Activated CD4-positive, alpha-beta T cell treated with anti-CD3 and anti-CD28 coated beads for 48 hours (primary cell): ENCODE measurements around the gene XRCC2.
A peak's percentile ranks its signal among the peaks of the same experiment; 100 is the strongest.
"Not testable (repeated sequence)": the region's sequence is repeated elsewhere in the genome, so short reads cannot be mapped to it uniquely, and the experiment has no call there.

Experiments used
- DNase-seq: peaks from one replicate; pipeline ENCODE4 v3.0.0-alpha.2; 2020

XRCC2 gene

GRCh38 chr7:152675759-152676636, at the start of gene XRCC2:
Gene XRCC2, minus strand, starts transcription at chr7:152676141. Its CDS starts 62 bp downstream, at chr7:152676079.
- peak; percentile 95 for DNase-seq

DNA sequence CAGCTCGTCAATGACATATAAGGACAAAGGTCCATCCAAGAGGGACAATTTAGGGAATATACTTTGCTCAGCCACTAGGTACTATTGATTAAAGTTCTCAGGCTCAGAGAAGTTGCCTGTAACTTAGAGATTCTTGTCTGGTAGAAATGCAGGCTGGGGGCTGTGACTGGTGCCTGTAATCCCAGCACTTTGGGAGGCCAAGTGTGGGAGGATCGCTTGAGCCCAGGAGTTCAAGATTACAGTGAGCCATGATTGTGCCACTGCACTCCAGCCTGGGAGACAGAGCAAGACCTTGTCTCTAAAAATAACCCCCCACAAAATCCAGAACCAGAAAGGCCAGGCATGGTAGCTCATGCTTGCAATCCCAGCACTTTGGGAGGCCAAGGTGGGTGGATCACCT, 47.4 kb upstream of the XRCC2 start:
- no peak for DNase-seq

DNA sequence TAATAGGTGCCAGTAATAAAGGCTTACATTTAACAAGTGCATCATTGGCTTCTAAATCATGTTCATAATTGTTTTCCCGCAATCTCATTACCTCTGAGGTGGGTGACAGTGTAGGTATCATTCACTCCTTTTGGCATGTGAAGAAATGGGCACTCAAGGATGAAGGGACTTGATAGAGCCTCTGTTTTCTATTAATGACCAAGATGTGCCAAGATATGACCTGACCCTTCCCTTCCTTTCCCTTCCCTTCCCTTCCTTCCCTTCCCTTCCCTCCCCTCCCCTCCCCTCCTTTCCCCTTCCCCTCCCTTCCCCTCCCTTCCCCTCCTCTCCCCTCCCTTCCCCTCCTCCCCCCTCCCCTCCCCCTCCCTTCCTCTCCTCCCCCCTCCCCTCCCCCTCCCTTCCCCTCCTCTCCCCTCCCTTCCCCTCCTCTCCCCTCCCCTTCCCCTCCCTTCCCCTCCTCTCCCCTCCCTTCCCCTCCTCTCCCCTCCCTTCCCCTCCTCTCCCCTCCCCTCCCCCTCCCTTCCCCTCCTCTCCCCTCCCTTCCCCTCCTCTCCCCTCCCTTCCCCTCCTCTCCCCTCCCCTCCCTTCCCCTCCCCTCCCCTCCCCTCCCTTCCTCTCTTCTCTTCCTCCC, 36.6 kb upstream of the XRCC2 start:
- DNase-seq: not testable (repeated sequence)

DNA sequence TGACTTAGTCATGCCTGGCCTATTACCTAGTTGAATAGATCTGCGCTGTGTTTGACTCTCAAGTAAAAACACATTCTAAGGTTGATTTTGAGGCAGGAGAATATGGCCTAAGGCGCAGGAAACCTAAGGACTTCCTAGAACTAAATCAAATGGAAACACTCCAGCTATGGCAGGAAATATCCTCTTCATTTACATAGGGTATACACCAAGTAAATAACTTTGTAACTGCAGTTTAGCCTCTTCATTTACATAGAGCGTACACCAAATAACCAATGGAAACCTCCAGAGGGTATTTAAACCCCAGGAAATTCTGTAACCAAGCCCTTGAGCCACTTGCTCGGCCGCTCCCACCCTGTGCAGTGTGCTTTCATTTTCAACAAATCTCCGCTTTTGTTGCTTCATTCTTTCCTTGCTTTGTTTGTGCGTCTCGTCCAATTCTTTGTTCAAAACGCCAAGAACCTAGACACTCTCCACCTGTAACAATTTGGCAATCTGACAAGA, 35.6 kb upstream of the XRCC2 start:
- DNase-seq: no peak

DNA sequence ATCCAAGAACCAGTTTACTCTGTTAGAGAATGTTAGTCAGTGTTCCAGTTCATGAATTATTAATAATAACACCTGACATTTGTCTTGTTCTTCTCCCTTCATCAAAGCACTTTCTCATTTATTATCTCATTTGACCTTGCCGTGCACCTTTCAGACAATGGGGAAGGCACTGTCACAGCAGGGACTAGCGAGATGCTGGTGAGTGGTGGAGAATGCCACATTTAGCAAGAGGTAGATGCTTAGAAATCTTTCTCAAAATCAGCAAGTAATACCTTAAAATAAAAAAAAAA, 34.2 kb upstream of the XRCC2 start:
- no peak for DNase-seq

GRCh38 chr7:152709287-152710152, 33.6 kb upstream of the XRCC2 start:
- DNase-seq: no peak

DNA sequence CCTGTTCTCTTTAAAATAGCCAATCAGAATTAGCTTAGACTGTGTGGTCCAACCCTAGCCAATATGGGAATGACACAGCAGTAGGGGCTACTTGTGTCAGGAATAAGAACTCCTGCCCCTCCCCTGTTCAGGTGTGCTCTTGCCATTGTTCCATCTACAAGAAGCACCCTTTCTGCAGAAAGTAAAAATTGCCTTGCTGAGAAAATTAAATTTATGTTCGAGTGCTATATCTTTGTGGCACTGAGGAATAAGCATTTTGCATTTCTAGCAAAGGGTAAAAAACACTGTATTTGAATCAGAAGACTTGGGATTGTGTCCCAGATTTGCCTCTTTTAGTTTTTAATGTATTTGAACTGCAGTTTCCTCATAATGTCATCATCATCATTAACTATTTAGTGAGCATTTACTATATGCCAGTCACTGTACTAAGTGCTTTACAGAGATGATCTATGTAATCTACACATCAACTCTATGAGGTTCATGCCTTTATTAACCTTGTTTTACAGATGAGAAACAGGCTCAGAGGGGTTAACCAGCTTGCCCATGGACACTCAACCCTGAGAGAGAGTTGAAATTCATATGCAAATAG, 28.9 kb upstream of the XRCC2 start:
- no peak for DNase-seq

- DNase-seq: no peak
Observed at GRCh38 chr7:152699079-152699478, 23.1 kb upstream of the XRCC2 start.

DNA sequence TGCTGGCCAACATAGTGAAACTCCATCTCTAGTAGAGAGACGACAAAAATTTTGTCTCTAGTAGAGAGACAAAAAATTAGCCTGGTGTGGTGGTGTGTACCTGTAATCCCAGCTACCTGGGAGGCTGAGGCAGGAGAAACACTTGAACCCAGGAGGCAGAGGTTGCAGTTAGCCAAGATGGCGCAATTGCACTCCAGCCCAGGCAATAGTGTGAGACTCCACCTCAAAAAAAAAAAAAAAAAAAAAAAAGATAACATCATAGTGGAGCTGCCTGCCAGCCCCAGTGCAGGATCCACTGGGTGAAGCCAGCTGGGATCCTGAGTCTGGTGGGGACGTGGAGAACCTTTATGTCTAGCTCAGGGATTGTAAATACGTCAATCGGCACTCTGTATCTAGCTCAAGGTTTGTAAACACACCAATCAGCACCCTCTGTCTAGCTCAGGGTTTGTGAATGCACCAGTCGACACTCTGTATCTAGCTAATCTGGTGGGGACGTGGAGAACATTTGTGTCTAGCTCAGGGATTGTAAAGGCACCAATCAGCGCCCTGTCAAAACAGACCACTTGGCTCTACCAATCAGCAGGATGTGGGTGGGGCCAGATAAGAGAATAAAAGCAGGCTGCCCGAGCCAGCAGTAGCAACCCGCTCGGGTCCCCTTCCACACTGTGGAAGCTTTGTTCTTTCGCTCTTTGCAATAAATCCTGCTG, 21.5 kb upstream of the XRCC2 start:
- not testable (repeated sequence) for DNase-seq

- DNase-seq: not testable (repeated sequence)
Observed at GRCh38 chr7:152692196-152692595, 16.3 kb upstream of the XRCC2 start.

DNA sequence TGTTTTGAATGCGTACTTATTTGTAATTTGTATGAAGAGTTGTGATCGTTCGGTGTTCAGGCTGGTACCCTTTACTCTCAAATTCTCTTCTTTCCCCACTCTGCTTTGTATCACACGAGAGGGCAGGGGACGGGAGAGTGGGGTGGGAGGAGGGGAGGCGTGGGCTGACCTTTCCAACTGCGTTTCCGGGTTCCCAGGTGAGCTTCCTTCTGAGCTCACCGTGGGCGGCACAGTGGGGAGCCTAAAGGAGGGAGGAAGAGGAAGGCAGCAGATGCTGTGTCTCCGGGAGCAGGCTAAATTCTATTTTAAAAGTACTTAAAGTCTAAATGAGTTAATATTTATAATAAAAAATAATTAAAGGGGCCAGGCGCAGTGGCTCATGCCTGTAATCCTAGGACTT, 7.4 kb upstream of the XRCC2 start:
- DNase-seq: no peak

DNA sequence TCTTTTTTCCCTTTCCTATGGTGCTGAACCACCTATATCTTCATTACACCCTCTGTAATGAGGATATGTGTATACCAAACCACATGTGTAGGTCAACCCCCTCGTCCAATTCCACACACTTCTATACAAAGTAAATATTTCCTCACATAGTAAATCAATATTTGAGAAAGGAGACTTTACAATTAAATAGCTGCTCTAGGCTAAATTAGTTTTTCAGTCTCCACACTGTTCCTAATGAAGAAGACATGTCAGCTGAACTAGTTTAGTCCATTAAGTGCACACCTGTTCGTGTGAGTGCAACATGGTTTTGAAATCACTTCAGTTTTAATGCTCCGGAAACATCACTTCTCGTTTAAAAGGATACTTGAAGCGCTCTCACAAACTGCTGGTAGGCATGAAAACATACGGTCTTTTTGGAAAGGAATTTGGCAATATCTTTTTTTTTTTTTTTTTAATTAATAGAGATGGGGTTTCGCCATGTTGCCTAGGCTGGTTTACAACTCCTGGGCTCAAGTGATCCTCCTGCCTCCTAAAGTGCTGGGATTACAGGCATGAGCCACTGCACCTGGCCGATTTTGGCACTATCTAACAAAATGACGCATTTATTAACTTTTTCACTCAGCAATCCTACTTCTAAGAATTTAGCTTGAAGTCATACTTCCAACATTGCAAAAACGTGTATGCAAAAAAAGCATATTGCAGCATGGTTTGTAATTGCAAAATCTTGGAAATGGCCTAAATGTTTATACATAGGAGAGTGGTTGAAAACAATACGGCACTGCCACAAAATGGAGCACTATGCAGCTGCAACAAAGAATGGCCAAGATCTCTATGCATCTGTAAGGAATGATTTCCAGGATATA, 2.1 kb upstream of the XRCC2 start:
- DNase-seq: no peak

- DNase-seq: peak; percentile 44
Observed at GRCh38 chr7:152674860-152675758, 832 bp downstream of the XRCC2 start.

- DNase-seq: no peak
Observed at GRCh38 chr7:152673897-152674296, 2.0 kb downstream of the XRCC2 start.

GRCh38 chr7:152672626-152673025, 3.3 kb downstream of the XRCC2 start:
- DNase-seq: no peak

- no peak for DNase-seq
Observed at GRCh38 chr7:152669758-152670157, 6.2 kb downstream of the XRCC2 start.

DNA sequence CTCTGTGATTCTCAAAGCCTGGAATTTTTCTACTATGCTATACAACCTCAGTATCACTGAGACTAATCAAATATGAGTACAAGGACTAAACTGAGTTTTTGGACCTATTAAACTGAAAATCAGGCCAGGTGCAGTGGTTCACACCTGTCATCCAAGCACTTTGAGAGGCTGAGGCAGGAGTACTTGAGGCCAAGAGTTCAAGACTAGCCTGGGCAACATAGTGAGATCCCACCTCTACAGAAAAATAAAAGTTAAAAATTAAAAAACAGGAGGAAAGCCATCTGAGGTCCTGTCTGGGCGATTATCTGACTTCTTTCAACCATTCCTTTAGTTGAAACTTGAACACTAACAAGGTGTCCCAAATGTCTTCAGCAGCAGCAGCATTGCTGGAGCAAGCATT, 7.0 kb downstream of the XRCC2 start:
- no peak for DNase-seq

DNA sequence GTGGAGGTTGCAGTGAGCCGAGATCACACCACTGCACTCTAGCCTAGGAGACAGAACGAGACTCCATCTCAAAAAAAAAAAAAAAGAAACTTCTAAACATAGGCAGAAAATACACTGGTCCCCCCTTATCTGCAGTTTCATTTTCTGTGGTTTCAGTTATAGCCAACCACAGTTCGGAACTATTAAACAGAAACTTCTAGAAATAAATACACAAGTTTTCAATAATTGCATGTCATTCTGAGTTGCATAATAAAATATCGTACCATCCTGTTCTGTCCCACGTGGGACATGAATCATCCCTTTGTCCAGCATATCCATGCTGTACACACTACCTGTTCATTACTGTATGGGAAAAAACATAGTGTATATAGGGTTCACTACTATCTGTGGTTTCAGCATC, 8.0 kb downstream of the XRCC2 start:
- DNase-seq: no peak

GRCh38 chr7:152666078-152666477, 9.9 kb downstream of the XRCC2 start:
- DNase-seq: no peak

DNA sequence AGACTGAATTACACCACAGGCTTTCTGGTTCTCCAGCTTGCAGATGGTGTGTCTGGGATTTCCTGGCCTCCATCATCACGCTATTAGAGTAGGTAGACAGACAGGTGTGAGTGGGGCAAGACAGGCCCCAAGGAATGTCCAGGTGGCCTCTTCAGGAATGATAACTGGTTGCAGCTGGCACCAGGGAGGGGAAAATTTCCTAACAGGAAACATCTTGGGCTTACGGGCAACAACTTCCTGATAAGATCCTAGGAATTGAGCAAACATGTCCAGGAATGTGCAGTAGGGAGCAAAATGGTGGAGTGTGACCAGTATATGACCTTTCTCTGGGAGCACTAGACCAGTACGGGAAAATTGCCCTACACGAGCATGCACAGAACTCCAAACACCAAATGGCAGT, 11.3 kb downstream of the XRCC2 start:
- DNase-seq: no peak
